Caco-2 (cell line): ENCODE measurements around the gene POFUT2. TPM values are rescaled to one million over a fixed set of nuclear protein-coding genes. Genes with fewer than 3 reads are reported as not detected.

Experiments used
- BruUV-seq: library from RNA; stranded (reverse); fragments of 400-500 nt; replicated peaks from 2 replicates; lab custom pipeline; 2021; lab: Mats Ljungman, UMichigan
- CTCF ChIA-PET: fragments of 300-600 bp; sonication (Branson Sonifier 250); formaldehyde crosslinking; loops from one replicate; lab custom pipeline; 2022; ENCODE audit warnings: antibody characterized with exemption; lab: Charles Lee
- POLR2A ChIA-PET: fragments of 300-600 bp; sonication (Branson Sonifier 250); formaldehyde crosslinking; loops from one replicate; lab custom pipeline; 2022; ENCODE audit warnings: antibody characterized with exemption; lab: Charles Lee
- DNase-seq, 2 experiments: peaks; one replicate each; pipeline versions ENCODE4 v3.0.0 to v3.0.0-alpha.2; 2020 to 2022
- H3K27me3 ChIP-seq: replicated peaks from 2 replicates; pipeline ENCODE4 v1.6.0; 2011; ENCODE audit warnings: low read length; ENCODE audit not compliant: control insufficient read depth, insufficient read depth
- H3K36me3 ChIP-seq: 2 replicates; pipeline ENCODE4 v1.5.1; 2011; ENCODE audit warnings: low read length; ENCODE audit not compliant: control insufficient read depth, insufficient read depth
- H3K4me1 ChIP-seq: fragments of 250-450 bp; sonication (Bioruptor Pico); 2 replicates; pipeline ENCODE4 v1.5.1; 2020; ENCODE audit warnings: mild to moderate bottlenecking
- H3K4me3 ChIP-seq: 2 replicates; pipeline ENCODE4 v1.5.1; 2011; ENCODE audit warnings: low read depth, mild to moderate bottlenecking, control low read depth, low read length
- H3K9me3 ChIP-seq: fragments of 250-450 bp; sonication (Bioruptor Pico); 2 replicates; pipeline ENCODE4 v1.5.1; 2020; ENCODE audit warnings: mild to moderate bottlenecking, moderate library complexity
- H3K27ac Mint-ChIP-seq: one replicate; pipeline ENCODE4 v1.8.0; 2022; ENCODE audit warnings: mixed read lengths; ENCODE audit not compliant: unreplicated experiment
- H3K27me3 Mint-ChIP-seq: one replicate; pipeline ENCODE4 v1.8.0; 2022; ENCODE audit warnings: mixed read lengths; ENCODE audit not compliant: insufficient read depth, unreplicated experiment
- H3K36me3 Mint-ChIP-seq: one replicate; pipeline ENCODE4 v1.8.0; 2022; ENCODE audit warnings: mild to moderate bottlenecking, mixed read lengths; ENCODE audit not compliant: insufficient read depth, unreplicated experiment
- H3K4me1 Mint-ChIP-seq: one replicate; pipeline ENCODE4 v1.8.0; 2022; ENCODE audit warnings: low read depth, mixed read lengths; ENCODE audit not compliant: unreplicated experiment
- H3K4me3 Mint-ChIP-seq: one replicate; pipeline ENCODE4 v1.8.0; 2022; ENCODE audit warnings: mild to moderate bottlenecking, moderate library complexity, mixed read lengths; ENCODE audit not compliant: unreplicated experiment
- H3K9me3 Mint-ChIP-seq: one replicate; pipeline ENCODE4 v1.8.0; 2022; ENCODE audit warnings: mixed read lengths; ENCODE audit not compliant: unreplicated experiment
- CTCF ChIP-seq, 2 experiments: fragments of 200-600 bp in 1 of 2; IDR thresholded peaks; 1 replicate in 1 of 2; 2 replicates in 1 of 2; pipeline versions ENCODE4 v1.5.1 to v1.8.0; 2011 to 2022; ENCODE audit warnings: antibody characterized with exemption in 1 of 2, control low read depth in 1 of 2, inconsistent platforms in 1 of 2, low read depth in 1 of 2, low read length in 1 of 2, mild to moderate bottlenecking in 1 of 2, moderate library complexity in 1 of 2; ENCODE audit not compliant: insufficient read depth in 1 of 2, severe bottlenecking in 1 of 2, unreplicated experiment in 1 of 2
- intact Hi-C: fragments of 100-400 bp; cut with micrococcal nuclease; formaldehyde crosslinking; loops from one replicate; pipeline ENCODE4 v1.10.0; 2022; ENCODE audit not compliant: unreplicated experiment
- total RNA-seq: library from RNA; stranded (reverse); gene quantifications from 2 replicates; pipeline ENCODE4 v1.2.3, GENCODE V29; 2022

The POFUT2 gene
- total RNA-seq, 1 experiment from 2014 or later: 32.0 TPM

GRCh38 chr21:45327441-45328197 lies 39.9 kb upstream of the POFUT2 start:
- ChIA-PET POLR2A (interaction anchor here (0.7 kb wide), 1 partner anchor 242 kb away, joined by 3 read pairs; no protein-coding TSS in a partner anchor), CTCF (no interaction called here)
- Mint-ChIP-seq H3K27me3 (no peaks in the 10 kb centered on the region), H3K9me3 (no peaks in the 10 kb centered on the region), H3K4me3 (peak overlapping the region; percentile 67), H3K4me1 (peaks cover 31% of the 10 kb centered on the region), H3K36me3 (peaks cover 34% of the 10 kb centered on the region), H3K27ac (peak overlapping the region; percentile 93)
- Histone ChIP-seq H3K4me1 (peaks cover 62% of the 10 kb centered on the region), H3K9me3 (no peaks in the 10 kb centered on the region), H3K36me3 (peaks cover 2% of the 10 kb centered on the region; the same call in 1 of the 2 replicates), H3K27me3 (no peaks in the 10 kb centered on the region), H3K4me3 (no peak overlapping the region)
- peak in 1 of 2 experiments; percentile 33 for DNase-seq
- BruUV-seq: no TSS peak
- no peak for TF ChIP-seq CTCF (IDR thresholded peaks at IDR 0.05; ENCODE audit: insufficient read depth in 1 of 2, low read depth in 1 of 2, low read length in 1 of 2, severe bottlenecking in 1 of 2, unreplicated experiment in 1 of 2)
- intact Hi-C loops: no loop called here

- no TSS peak for BruUV-seq
- DNase-seq: no peak
- CTCF ChIA-PET: no interaction called here
- POLR2A ChIA-PET: no interaction called here
- Mint-ChIP-seq H3K36me3 (peaks cover 34% of the 10 kb centered on the region), H3K27me3 (no peaks in the 10 kb centered on the region), H3K4me3 (peak overlapping the region; percentile 67), H3K4me1 (peaks cover 24% of the 10 kb centered on the region), H3K27ac (peak overlapping the region; percentile 93), H3K9me3 (no peaks in the 10 kb centered on the region)
- Histone ChIP-seq H3K36me3 (peaks cover 2% of the 10 kb centered on the region; the same call in 1 of the 2 replicates), H3K4me1 (peaks cover 63% of the 10 kb centered on the region), H3K27me3 (no peaks in the 10 kb centered on the region), H3K4me3 (no peak overlapping the region), H3K9me3 (no peaks in the 10 kb centered on the region)
- no peak for TF ChIP-seq CTCF (IDR thresholded peaks at IDR 0.05; ENCODE audit: insufficient read depth in 1 of 2, low read depth in 1 of 2, low read length in 1 of 2, severe bottlenecking in 1 of 2, unreplicated experiment in 1 of 2)
- intact Hi-C loops: no loop called here
Measured at GRCh38 chr21:45326891-45327440, 39.3 kb upstream of the POFUT2 start.

GRCh38 chr21:45326169-45326851 lies 38.6 kb upstream of the POFUT2 start:
- Mint-ChIP-seq H3K27ac (peak overlapping the region; percentile 93), H3K27me3 (no peaks in the 10 kb centered on the region), H3K36me3 (peaks cover 34% of the 10 kb centered on the region), H3K9me3 (no peaks in the 10 kb centered on the region), H3K4me3 (no peak overlapping the region), H3K4me1 (peaks cover 18% of the 10 kb centered on the region)
- DNase-seq: no peak
- ChIA-PET POLR2A (no interaction called here), CTCF (interaction anchor here (1.1 kb wide), 1 partner anchor 30 kb away, joined by 5 read pairs; no protein-coding TSS in a partner anchor)
- Histone ChIP-seq H3K4me3 (no peak overlapping the region), H3K4me1 (peaks cover 58% of the 10 kb centered on the region), H3K27me3 (no peaks in the 10 kb centered on the region), H3K9me3 (no peaks in the 10 kb centered on the region), H3K36me3 (peaks cover 2% of the 10 kb centered on the region; the same call in 1 of the 2 replicates)
- no TSS peak for BruUV-seq
- TF ChIP-seq CTCF (IDR thresholded peaks at IDR 0.05; ENCODE audit: insufficient read depth in 1 of 2, low read depth in 1 of 2, low read length in 1 of 2, severe bottlenecking in 1 of 2, unreplicated experiment in 1 of 2): no peak
- intact Hi-C loops: no loop called here
